Nephron progenitor cell (in vitro differentiated cells): ENCODE measurements around the gene KIF1C.
A peak's percentile ranks its signal among the peaks of the same experiment; 100 is the strongest.

Experiments used
- DNase-seq: peaks from one replicate; pipeline ENCODE4 v3.0.0; 2021
- H3K27ac Mint-ChIP-seq: 2 replicates; pipeline ENCODE4 v1.8.0; 2021; ENCODE audit warnings: mild to moderate bottlenecking, moderate library complexity, mixed read lengths
- H3K27me3 Mint-ChIP-seq: 2 replicates; pipeline ENCODE4 v1.8.0; 2021; ENCODE audit warnings: mild to moderate bottlenecking, low read depth, mixed read lengths; ENCODE audit not compliant: poor library complexity
- H3K36me3 Mint-ChIP-seq: 2 replicates; pipeline ENCODE4 v1.8.0; 2021; ENCODE audit warnings: low read depth, mixed read lengths
- H3K4me1 Mint-ChIP-seq: 2 replicates; pipeline ENCODE4 v1.8.0; 2021; ENCODE audit warnings: mixed read lengths
- H3K4me3 Mint-ChIP-seq: 2 replicates; pipeline ENCODE4 v1.8.0; 2021; ENCODE audit warnings: mild to moderate bottlenecking, moderate library complexity, mixed read lengths
- H3K9me3 Mint-ChIP-seq: 2 replicates; pipeline ENCODE4 v1.8.0; 2021; ENCODE audit warnings: mild to moderate bottlenecking, moderate library complexity, mixed read lengths
- TF ChIP-seq, protein P1 (sequence below): fragments of 200-600 bp; sonication (generic); IDR thresholded peaks from 2 replicates; pipeline ENCODE4 v1.5.0; 2021; ENCODE audit warnings: antibody characterized with exemption

KIF1C gene

DNA sequence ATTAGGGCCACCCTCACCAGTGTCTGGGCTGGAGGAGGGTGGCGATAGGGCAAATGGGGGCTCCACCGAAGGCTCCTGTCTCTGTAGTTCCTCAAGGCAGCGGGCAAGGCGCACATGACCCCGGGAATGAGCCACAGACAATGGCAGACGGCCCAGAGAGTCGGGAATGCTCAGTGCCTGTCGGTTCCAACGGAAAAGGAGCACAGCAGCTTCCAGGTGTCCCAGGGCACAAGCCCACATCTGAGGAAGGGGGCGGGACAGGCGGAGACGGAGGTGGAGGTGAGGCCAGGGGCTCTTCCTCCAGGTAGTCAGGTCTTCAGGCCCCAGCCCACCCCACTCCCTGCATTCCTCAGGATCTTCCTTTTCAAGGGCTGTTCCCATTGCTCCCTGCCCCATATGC lies 25.0 kb upstream of the KIF1C start:
- peaks cover 10% of the 10 kb centered on the region for H3K27me3 Mint-ChIP-seq
- H3K9me3 Mint-ChIP-seq = no peaks in the 10 kb centered on the region
- TF ChIP-seq, protein P1, sequence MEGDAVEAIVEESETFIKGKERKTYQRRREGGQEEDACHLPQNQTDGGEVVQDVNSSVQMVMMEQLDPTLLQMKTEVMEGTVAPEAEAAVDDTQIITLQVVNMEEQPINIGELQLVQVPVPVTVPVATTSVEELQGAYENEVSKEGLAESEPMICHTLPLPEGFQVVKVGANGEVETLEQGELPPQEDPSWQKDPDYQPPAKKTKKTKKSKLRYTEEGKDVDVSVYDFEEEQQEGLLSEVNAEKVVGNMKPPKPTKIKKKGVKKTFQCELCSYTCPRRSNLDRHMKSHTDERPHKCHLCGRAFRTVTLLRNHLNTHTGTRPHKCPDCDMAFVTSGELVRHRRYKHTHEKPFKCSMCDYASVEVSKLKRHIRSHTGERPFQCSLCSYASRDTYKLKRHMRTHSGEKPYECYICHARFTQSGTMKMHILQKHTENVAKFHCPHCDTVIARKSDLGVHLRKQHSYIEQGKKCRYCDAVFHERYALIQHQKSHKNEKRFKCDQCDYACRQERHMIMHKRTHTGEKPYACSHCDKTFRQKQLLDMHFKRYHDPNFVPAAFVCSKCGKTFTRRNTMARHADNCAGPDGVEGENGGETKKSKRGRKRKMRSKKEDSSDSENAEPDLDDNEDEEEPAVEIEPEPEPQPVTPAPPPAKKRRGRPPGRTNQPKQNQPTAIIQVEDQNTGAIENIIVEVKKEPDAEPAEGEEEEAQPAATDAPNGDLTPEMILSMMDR = no peak
- peak overlapping the region; percentile 57 for H3K27ac Mint-ChIP-seq
- H3K4me1 Mint-ChIP-seq = peaks cover 15% of the 10 kb centered on the region
- DNase-seq = no peak
- H3K36me3 Mint-ChIP-seq = peaks cover 34% of the 10 kb centered on the region
- H3K4me3 Mint-ChIP-seq = peak overlapping the region; percentile 16

DNA sequence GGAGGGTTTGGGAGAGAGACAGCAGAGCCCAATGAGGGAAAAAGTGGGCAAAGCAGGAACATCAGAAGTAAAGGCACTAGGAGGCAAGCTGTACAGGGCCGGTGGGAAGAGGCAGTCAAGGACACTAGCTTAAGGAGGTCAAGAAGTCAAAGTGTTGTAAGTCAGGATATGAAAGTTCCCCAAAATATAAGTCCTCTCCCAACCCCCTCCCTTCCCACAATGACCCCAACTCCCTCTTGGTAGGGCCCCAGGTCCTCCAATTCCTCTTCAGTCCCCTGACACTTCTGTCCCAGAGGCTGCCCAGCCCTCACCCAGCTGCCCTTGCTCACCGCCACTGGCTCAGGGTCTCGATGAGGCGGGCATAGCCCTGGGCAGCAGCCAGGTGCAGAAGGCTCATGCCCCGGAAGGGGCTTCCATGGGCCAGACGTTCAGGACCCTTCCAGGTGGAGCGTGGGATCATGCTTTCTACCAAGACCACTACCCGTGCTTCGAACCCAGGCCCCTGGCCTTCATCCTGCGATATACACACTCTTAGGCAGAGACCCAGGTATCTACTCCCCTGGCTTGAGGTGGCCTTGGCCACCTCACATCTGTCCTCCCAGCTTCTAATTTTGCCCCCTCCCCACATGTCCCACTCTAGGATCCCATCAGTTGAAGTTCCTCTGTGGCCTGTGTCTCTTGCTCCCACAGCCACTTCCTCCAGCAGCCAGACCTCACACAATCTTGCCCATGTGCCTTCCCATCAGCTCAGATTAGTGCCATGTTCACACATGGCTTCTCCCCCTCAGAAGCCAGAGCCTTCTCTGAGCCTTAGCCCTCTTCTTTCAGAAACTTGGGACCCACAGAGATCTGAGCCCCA lies 24.3 kb upstream of the KIF1C start:
- DNase-seq = no peak
- Mint-ChIP-seq H3K27me3 (peaks cover 10% of the 10 kb centered on the region), H3K9me3 (no peaks in the 10 kb centered on the region), H3K4me1 (peaks cover 15% of the 10 kb centered on the region), H3K36me3 (peaks cover 37% of the 10 kb centered on the region), H3K4me3 (no peak overlapping the region), H3K27ac (peak overlapping the region; percentile 53)
- TF ChIP-seq, protein P1 = no peak

DNA sequence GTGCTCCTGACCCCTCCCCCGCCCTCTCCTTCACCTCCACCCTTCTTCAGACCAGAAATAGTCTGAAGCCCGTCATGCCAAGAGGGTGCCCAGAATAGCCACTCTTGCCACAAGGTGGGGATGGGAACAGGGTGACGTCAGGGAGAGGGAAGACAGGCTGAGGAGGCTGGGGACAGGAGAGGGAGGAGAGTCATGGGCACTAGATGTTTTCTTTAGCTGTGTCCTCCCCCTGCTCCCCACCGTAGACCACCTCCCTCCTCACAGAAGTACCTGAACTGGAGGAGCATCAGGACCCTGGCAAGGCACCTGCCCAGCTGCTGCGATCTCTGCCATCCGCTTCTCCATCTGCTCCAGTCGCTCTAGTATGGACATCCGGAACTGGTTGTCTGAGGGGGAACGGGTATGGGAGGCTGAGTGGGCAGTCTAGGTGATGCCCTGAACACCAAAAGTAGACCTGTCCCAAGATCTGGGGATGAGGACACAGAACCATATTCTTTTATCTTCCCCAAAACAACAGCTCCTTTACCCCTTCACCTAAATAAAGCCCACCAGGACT lies 23.6 kb upstream of the KIF1C start:
- TF ChIP-seq, protein P1 = no peak
- H3K27ac Mint-ChIP-seq = peak overlapping the region; percentile 53
- DNase-seq = no peak
- no peak overlapping the region for H3K4me3 Mint-ChIP-seq
- H3K27me3 Mint-ChIP-seq = peaks cover 10% of the 10 kb centered on the region
- peaks cover 16% of the 10 kb centered on the region for H3K4me1 Mint-ChIP-seq
- peaks cover 37% of the 10 kb centered on the region for H3K36me3 Mint-ChIP-seq
- no peaks in the 10 kb centered on the region for H3K9me3 Mint-ChIP-seq

GRCh38 chr17:4978726-4979125 lies 19.0 kb upstream of the KIF1C start:
- TF ChIP-seq, protein P1 = no peak
- peaks cover 28% of the 10 kb centered on the region for H3K36me3 Mint-ChIP-seq
- no peak overlapping the region for H3K4me3 Mint-ChIP-seq
- no peak for DNase-seq
- no peak overlapping the region for H3K27ac Mint-ChIP-seq
- no peaks in the 10 kb centered on the region for H3K9me3 Mint-ChIP-seq
- H3K4me1 Mint-ChIP-seq = peaks cover 17% of the 10 kb centered on the region
- peaks cover 3% of the 10 kb centered on the region for H3K27me3 Mint-ChIP-seq

GRCh38 chr17:4980644-4981216 lies 17.0 kb upstream of the KIF1C start:
- H3K4me1 Mint-ChIP-seq = peaks cover 20% of the 10 kb centered on the region
- peak overlapping the region; percentile 21 for H3K4me3 Mint-ChIP-seq
- DNase-seq = peak; percentile 58
- peaks cover 22% of the 10 kb centered on the region for H3K36me3 Mint-ChIP-seq
- TF ChIP-seq, protein P1 = peak; percentile 75
- no peaks in the 10 kb centered on the region for H3K9me3 Mint-ChIP-seq
- peak overlapping the region; percentile 6 for H3K27ac Mint-ChIP-seq
- peaks cover 5% of the 10 kb centered on the region for H3K27me3 Mint-ChIP-seq
